HCT116 (cell line): ENCODE results near the gene PTTG2.

Experiments used
- CTCF ChIP-seq, 3 experiments: fragments of 200-600 bp in 1 of 3; sonication (generic) in 1 of 3; IDR thresholded peaks in 2 of 3; conservative IDR thresholded peaks in 1 of 3; 2 replicates each; pipeline ENCODE4 v1.5.1; 2012 to 2017; ENCODE audit warnings: low read depth in 2 of 3, low read length in 2 of 3, antibody characterized with exemption in 1 of 3, borderline replicate concordance in 1 of 3, control low read depth in 1 of 3, mild to moderate bottlenecking in 1 of 3, mixed read lengths in 1 of 3, mixed run types in 1 of 3, moderate library complexity in 1 of 3; ENCODE audit not compliant: insufficient read depth in 1 of 3
- POLR2A ChIP-seq: IDR thresholded peaks from 2 replicates; pipeline ENCODE4 v1.7.0; 2011; ENCODE audit warnings: borderline replicate concordance; ENCODE audit not compliant: insufficient read depth, insufficient read length; ENCODE audit errors: extremely low read depth
- POLR2AphosphoS5 ChIP-seq: IDR thresholded peaks from 2 replicates; pipeline ENCODE4 v1.6.1; 2011; ENCODE audit warnings: mild to moderate bottlenecking, low read depth, low read length, moderate library complexity

GRCh38 chr4:38004062-38004461 is 43.9 kb downstream of the PTTG2 start:
- TF ChIP-seq CTCF (IDR thresholded peaks at IDR 0.05 in 2 of 3, conservative IDR thresholded peaks at IDR 0.05 in 1 of 3; ENCODE audit: borderline replicate concordance in 1 of 3, insufficient read depth in 1 of 3, low read depth in 2 of 3, low read length in 2 of 3) (no peak), POLR2A (no peak), POLR2AphosphoS5 (no peak)
